ENCODE data around the gene MTCH1. TPM values are rescaled to one million over a fixed set of nuclear protein-coding genes. Genes with fewer than 3 reads are reported as not detected.

Gene MTCH1
- total and polyA plus RNA-seq, 9 of the 15 experiments (the other 6 are each of a cell fraction or from before 2014, with no cell fraction given), result 7.9 to 161 (median 118) TPM

DNA sequence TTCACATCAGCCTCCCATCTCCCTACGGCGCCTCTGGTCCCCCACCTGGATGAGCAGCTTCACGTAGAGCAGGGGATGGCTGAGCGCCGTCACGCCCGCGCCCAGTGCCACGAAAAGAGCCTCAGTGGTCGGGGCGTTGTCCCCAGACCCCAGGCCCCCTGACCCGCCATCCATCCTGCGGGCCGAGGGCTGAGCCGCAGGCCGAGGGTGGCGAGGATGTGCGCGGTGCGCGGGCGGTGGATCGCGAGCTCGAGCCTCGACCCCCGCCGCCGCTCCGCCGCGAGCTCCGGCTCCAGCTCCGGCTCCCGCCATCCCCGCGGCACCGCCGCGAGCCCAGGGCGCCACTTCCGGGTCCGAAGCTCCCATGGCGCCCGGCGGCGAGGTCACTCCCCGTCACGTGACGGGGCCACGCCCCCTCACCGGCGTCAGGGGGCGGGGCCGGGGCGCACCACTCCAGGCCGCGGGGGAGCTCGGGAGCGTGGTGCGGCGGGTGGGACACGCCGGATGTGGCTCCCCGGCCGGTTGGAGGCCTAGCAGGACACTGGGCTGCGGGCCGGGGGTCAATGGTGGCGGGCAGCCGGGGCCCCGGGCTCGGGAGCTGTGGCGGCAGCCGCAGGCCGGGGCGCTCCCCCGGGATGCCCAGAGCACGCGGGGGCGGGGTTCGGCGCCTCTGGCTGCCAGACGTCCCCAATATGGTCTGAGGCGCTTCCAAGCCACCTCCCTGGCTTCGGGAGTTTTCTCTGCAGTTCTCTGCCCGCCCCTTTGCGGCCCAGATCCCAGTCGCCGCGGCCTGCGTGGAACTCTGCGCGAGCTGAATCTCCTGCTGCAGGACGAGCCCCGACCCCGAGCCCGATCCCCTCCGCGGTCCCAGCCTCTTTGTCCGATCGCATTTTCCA is at the start of gene MTCH1 (continued):
- TF ChIP-seq SIN3A (IDR thresholded peaks at IDR 0.05; ENCODE audit: borderline replicate concordance in 2 of 2, control insufficient read depth in 1 of 2, low read depth in 2 of 2, low read length in 2 of 2), result peak; percentile 96 to 98
- TF ChIP-seq, protein P1, sequence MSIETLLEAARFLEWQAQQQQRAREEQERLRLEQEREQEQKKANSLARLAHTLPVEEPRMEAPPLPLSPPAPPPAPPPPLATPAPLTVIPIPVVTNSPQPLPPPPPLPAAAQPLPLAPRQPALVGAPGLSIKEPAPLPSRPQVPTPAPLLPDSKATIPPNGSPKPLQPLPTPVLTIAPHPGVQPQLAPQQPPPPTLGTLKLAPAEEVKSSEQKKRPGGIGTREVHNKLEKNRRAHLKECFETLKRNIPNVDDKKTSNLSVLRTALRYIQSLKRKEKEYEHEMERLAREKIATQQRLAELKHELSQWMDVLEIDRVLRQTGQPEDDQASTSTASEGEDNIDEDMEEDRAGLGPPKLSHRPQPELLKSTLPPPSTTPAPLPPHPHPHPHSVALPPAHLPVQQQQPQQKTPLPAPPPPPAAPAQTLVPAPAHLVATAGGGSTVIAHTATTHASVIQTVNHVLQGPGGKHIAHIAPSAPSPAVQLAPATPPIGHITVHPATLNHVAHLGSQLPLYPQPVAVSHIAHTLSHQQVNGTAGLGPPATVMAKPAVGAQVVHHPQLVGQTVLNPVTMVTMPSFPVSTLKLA (conservative IDR thresholded peaks at IDR 0.05), result peak; percentile 86 to 94
- no peak for TF ChIP-seq POLR2AphosphoS2 (IDR thresholded peaks at IDR 0.05; ENCODE audit: low read length)
- TF ChIP-seq ILF3 (IDR thresholded peaks at IDR 0.05; ENCODE audit: borderline replicate concordance), result peak; percentile 92; the same call in 1 of the 2 replicates
- TF ChIP-seq, protein P2, sequence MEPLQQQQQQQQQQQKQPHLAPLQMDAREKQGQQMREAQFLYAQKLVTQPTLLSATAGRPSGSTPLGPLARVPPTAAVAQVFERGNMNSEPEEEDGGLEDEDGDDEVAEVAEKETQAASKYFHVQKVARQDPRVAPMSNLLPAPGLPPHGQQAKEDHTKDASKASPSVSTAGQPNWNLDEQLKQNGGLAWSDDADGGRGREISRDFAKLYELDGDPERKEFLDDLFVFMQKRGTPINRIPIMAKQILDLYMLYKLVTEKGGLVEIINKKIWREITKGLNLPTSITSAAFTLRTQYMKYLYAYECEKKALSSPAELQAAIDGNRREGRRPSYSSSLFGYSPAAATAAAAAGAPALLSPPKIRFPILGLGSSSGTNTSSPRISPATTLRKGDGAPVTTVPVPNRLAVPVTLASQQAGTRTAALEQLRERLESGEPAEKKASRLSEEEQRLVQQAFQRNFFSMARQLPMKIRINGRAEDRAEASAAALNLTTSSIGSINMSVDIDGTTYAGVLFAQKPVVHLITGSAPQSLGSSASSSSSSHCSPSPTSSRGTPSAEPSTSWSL (CRISPR knock-in tag; IDR thresholded peaks at IDR 0.05; ENCODE audit: borderline replicate concordance), result peak; percentile 58; the same call in 1 of the 2 replicates
- TF ChIP-seq NONO (IDR thresholded peaks at IDR 0.05; ENCODE audit: low read depth in 2 of 2, low read length in 1 of 2), result peak; percentile 94 to 100
- TF ChIP-seq, protein P3, sequence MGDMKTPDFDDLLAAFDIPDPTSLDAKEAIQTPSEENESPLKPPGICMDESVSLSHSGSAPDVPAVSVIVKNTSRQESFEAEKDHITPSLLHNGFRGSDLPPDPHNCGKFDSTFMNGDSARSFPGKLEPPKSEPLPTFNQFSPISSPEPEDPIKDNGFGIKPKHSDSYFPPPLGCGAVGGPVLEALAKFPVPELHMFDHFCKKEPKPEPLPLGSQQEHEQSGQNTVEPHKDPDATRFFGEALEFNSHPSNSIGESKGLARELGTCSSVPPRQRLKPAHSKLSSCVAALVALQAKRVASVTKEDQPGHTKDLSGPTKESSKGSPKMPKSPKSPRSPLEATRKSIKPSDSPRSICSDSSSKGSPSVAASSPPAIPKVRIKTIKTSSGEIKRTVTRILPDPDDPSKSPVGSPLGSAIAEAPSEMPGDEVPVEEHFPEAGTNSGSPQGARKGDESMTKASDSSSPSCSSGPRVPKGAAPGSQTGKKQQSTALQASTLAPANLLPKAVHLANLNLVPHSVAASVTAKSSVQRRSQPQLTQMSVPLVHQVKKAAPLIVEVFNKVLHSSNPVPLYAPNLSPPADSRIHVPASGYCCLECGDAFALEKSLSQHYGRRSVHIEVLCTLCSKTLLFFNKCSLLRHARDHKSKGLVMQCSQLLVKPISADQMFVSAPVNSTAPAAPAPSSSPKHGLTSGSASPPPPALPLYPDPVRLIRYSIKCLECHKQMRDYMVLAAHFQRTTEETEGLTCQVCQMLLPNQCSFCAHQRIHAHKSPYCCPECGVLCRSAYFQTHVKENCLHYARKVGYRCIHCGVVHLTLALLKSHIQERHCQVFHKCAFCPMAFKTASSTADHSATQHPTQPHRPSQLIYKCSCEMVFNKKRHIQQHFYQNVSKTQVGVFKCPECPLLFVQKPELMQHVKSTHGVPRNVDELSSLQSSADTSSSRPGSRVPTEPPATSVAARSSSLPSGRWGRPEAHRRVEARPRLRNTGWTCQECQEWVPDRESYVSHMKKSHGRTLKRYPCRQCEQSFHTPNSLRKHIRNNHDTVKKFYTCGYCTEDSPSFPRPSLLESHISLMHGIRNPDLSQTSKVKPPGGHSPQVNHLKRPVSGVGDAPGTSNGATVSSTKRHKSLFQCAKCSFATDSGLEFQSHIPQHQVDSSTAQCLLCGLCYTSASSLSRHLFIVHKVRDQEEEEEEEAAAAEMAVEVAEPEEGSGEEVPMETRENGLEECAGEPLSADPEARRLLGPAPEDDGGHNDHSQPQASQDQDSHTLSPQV (IDR thresholded peaks at IDR 0.05), result peak; percentile 70
- TF ChIP-seq, protein P4, sequence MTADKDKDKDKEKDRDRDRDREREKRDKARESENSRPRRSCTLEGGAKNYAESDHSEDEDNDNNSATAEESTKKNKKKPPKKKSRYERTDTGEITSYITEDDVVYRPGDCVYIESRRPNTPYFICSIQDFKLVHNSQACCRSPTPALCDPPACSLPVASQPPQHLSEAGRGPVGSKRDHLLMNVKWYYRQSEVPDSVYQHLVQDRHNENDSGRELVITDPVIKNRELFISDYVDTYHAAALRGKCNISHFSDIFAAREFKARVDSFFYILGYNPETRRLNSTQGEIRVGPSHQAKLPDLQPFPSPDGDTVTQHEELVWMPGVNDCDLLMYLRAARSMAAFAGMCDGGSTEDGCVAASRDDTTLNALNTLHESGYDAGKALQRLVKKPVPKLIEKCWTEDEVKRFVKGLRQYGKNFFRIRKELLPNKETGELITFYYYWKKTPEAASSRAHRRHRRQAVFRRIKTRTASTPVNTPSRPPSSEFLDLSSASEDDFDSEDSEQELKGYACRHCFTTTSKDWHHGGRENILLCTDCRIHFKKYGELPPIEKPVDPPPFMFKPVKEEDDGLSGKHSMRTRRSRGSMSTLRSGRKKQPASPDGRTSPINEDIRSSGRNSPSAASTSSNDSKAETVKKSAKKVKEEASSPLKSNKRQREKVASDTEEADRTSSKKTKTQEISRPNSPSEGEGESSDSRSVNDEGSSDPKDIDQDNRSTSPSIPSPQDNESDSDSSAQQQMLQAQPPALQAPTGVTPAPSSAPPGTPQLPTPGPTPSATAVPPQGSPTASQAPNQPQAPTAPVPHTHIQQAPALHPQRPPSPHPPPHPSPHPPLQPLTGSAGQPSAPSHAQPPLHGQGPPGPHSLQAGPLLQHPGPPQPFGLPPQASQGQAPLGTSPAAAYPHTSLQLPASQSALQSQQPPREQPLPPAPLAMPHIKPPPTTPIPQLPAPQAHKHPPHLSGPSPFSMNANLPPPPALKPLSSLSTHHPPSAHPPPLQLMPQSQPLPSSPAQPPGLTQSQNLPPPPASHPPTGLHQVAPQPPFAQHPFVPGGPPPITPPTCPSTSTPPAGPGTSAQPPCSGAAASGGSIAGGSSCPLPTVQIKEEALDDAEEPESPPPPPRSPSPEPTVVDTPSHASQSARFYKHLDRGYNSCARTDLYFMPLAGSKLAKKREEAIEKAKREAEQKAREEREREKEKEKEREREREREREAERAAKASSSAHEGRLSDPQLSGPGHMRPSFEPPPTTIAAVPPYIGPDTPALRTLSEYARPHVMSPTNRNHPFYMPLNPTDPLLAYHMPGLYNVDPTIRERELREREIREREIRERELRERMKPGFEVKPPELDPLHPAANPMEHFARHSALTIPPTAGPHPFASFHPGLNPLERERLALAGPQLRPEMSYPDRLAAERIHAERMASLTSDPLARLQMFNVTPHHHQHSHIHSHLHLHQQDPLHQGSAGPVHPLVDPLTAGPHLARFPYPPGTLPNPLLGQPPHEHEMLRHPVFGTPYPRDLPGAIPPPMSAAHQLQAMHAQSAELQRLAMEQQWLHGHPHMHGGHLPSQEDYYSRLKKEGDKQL (CRISPR knock-in tag; IDR thresholded peaks at IDR 0.05; ENCODE audit: borderline replicate concordance), result 0 out of 2 replicates have a peak, but pooled peaks have one; percentile 7
- TF ChIP-seq, protein P5, sequence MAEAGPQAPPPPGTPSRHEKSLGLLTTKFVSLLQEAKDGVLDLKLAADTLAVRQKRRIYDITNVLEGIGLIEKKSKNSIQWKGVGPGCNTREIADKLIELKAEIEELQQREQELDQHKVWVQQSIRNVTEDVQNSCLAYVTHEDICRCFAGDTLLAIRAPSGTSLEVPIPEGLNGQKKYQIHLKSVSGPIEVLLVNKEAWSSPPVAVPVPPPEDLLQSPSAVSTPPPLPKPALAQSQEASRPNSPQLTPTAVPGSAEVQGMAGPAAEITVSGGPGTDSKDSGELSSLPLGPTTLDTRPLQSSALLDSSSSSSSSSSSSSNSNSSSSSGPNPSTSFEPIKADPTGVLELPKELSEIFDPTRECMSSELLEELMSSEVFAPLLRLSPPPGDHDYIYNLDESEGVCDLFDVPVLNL (CRISPR knock-in tag; IDR thresholded peaks at IDR 0.05; ENCODE audit: low read depth), result no peak
